ENCODE results near the gene MT1E. TPM values are rescaled to one million over a fixed set of nuclear protein-coding genes. Genes with fewer than 3 reads are reported as not detected.
"Not testable (repeated sequence)": the region's sequence is repeated elsewhere in the genome, so short reads cannot be mapped to it uniquely, and the experiment has no call there.

MT1E gene
- total RNA-seq, 5 donors from 2014 or later (not counting 1 experiment from before 2014, with no cell fraction given), result 1.9 to 10.8 (median 6.1) TPM

GRCh38 chr16:56672761-56673536, 47.4 kb downstream of the MT1E start:
- H3K27ac ChIP-seq (ENCODE audit: low read length), result no peak overlapping the region
- no peaks in the 10 kb centered on the region for H3K36me3 ChIP-seq (ENCODE audit: control insufficient read depth in 2 of 2, extremely low read depth in 1 of 2, insufficient read depth in 1 of 2, low read length in 1 of 2)
- CTCF ChIA-PET, result interaction anchor here in 1 of 2 donors (0.6 kb wide), 1 partner anchor 149 kb away, joined by 3 read pairs; no protein-coding TSS in a partner anchor
- H3K27me3 ChIP-seq (replicated peaks in 1 of 2; ENCODE audit: control insufficient read depth in 2 of 2, extremely low read depth in 1 of 2, insufficient read depth in 2 of 2, low read length in 1 of 2), result peaks cover 17 to 53% of the 10 kb centered on the region in 2 experiments
- peaks cover 22 to 34% (median 31%) of the 10 kb centered on the region in 3 donors for H3K4me1 Mint-ChIP-seq
- no peak overlapping the region for H3K27ac Mint-ChIP-seq
- H3K9me3 ChIP-seq, result no peaks in the 10 kb centered on the region
- H3K4me3 Mint-ChIP-seq, result no peak overlapping the region
- H3K9me3 Mint-ChIP-seq, result no peaks in the 10 kb centered on the region
- POLR2A ChIA-PET, result no interaction called here
- no peak for ATAC-seq (replicated peaks in 1 of 4)
- H3K4me3 ChIP-seq (ENCODE audit: control insufficient read depth in 1 of 2, extremely low read depth in 1 of 2, low read length in 1 of 2), result no peak overlapping the region
- no peak for DNase-seq
- 80% methylated on average over 7 of the region's 11 CpGs for WGBS (ENCODE audit: insufficient coverage)
- peaks cover 30 to 63% of the 10 kb centered on the region in 2 donors for H3K27me3 Mint-ChIP-seq
- H3K36me3 Mint-ChIP-seq, result no peaks in the 10 kb centered on the region
- peaks cover 3 to 27% of the 10 kb centered on the region in 2 experiments for H3K4me1 ChIP-seq (ENCODE audit: control insufficient read depth in 1 of 2, extremely low read depth in 1 of 2, insufficient read depth in 2 of 2, low read length in 2 of 2)

DNA sequence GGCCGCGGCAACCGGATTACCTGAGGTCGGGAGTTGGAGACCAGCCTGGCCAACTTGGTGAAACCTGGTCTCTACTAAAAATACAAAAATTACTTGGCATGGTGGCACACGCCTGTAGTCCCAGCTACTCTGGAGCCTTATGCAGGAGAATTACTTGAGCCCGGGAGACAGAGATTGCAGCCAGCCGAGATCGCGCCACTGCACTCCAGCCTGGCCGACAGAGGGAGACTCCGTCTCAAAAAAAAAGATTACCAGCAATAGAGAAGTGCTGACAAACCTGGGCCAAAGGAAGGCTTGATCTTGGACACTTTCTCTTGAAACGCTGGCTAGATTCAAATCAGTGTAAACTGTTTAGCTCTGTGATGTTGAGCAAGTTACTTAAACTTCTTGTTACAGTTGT, 48.3 kb downstream of the MT1E start:
- peaks cover 22 to 54% of the 10 kb centered on the region in 2 donors for H3K27me3 Mint-ChIP-seq
- Histone ChIP-seq H3K36me3 (ENCODE audit: control insufficient read depth in 2 of 2, extremely low read depth in 1 of 2, insufficient read depth in 1 of 2, low read length in 1 of 2) (no peaks in the 10 kb centered on the region), H3K9me3 (no peaks in the 10 kb centered on the region), H3K4me3 (ENCODE audit: control insufficient read depth in 1 of 2, extremely low read depth in 1 of 2, low read length in 1 of 2) (no peak overlapping the region), H3K4me1 (ENCODE audit: control insufficient read depth in 1 of 2, extremely low read depth in 1 of 2, insufficient read depth in 2 of 2, low read length in 2 of 2) (peaks cover 3 to 22% of the 10 kb centered on the region in 2 experiments), H3K27me3 (replicated peaks in 1 of 2; ENCODE audit: control insufficient read depth in 2 of 2, extremely low read depth in 1 of 2, insufficient read depth in 2 of 2, low read length in 1 of 2) (peaks cover 14 to 43% of the 10 kb centered on the region in 2 experiments), H3K27ac (ENCODE audit: low read length) (no peak overlapping the region)
- H3K4me3 Mint-ChIP-seq, result peak overlapping the region in 1 of 3 donors; percentile 45
- no peaks in the 10 kb centered on the region for H3K36me3 Mint-ChIP-seq
- H3K4me1 Mint-ChIP-seq, result peaks cover 16 to 24% (median 23%) of the 10 kb centered on the region in 3 donors
- no peak overlapping the region for H3K27ac Mint-ChIP-seq
- WGBS (ENCODE audit: insufficient coverage), result 39% methylated on average over 7 of the region's 12 CpGs
- DNase-seq, result peak in 7 of 35 experiments; percentile 18 to 46 (median 24)
- no peaks in the 10 kb centered on the region for H3K9me3 Mint-ChIP-seq
- ChIA-PET CTCF (interaction anchor here in 1 of 2 donors (0.7 to 1.5 kb wide), 2 partner anchors 28 to 298 kb away, joined by 3 to 8 read pairs; no protein-coding TSS in a partner anchor), POLR2A (no interaction called here)
- ATAC-seq (replicated peaks in 1 of 4), result peak in 3 of 4 experiments; percentile 40 to 51 (median 43)

DNA sequence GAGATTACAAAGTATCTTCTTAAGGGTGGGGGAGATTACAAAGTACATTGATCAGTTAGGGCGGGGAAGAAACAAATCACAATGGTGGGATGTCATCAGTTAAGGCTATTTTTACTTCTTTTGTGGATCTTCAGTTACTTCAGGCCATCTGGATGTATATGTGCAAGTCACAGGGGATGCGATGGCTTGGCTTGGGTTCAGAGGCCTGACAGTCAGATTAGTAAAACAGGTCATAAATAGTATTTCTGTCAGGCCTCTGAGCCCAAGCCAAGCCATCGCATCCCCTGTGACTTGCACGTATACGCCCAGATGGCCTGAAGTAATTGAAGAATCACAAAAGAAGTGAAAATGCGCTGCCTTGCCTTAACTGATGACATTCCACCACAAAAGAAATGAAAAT, 49.0 kb downstream of the MT1E start:
- WGBS (ENCODE audit: insufficient coverage), result 80% methylated on average over 1 of the region's 6 CpGs
- H3K27ac Mint-ChIP-seq; H3K36me3 ChIP-seq (ENCODE audit: control insufficient read depth in 2 of 2, extremely low read depth in 1 of 2, insufficient read depth in 1 of 2, low read length in 1 of 2); H3K36me3 Mint-ChIP-seq; H3K9me3 ChIP-seq; POLR2A ChIA-PET; DNase-seq; H3K27ac ChIP-seq (ENCODE audit: low read length); H3K9me3 Mint-ChIP-seq; H3K4me3 ChIP-seq (ENCODE audit: control insufficient read depth in 1 of 2, extremely low read depth in 1 of 2, low read length in 1 of 2); ATAC-seq (replicated peaks in 1 of 4): not testable (repeated sequence)
- CTCF ChIA-PET, result interaction anchor here in 1 of 2 donors (1.5 kb wide), 1 partner anchor 27 kb away, joined by 8 read pairs; no protein-coding TSS in a partner anchor
- Mint-ChIP-seq H3K4me3 (peak overlapping the region in 1 of 3 donors; percentile 85), H3K27me3 (peaks cover 18 to 49% of the 10 kb centered on the region in 2 donors), H3K4me1 (peaks cover 14 to 21% (median 20%) of the 10 kb centered on the region in 3 donors)
- peaks cover 3 to 19% of the 10 kb centered on the region in 2 experiments for H3K4me1 ChIP-seq (ENCODE audit: control insufficient read depth in 1 of 2, extremely low read depth in 1 of 2, insufficient read depth in 2 of 2, low read length in 2 of 2)
- H3K27me3 ChIP-seq (replicated peaks in 1 of 2; ENCODE audit: control insufficient read depth in 2 of 2, extremely low read depth in 1 of 2, insufficient read depth in 2 of 2, low read length in 1 of 2), result peaks cover 11 to 37% of the 10 kb centered on the region in 2 experiments

- no peaks in the 10 kb centered on the region for H3K36me3 ChIP-seq (ENCODE audit: control insufficient read depth in 2 of 2, extremely low read depth in 1 of 2, insufficient read depth in 1 of 2, low read length in 1 of 2)
- H3K27me3 Mint-ChIP-seq, result peaks cover 12 to 38% of the 10 kb centered on the region in 2 donors
- H3K4me1 ChIP-seq (ENCODE audit: control insufficient read depth in 1 of 2, extremely low read depth in 1 of 2, insufficient read depth in 2 of 2, low read length in 2 of 2), result peaks cover 3 to 13% of the 10 kb centered on the region in 2 experiments
- ATAC-seq (replicated peaks in 1 of 4) (peak; percentile 62 to 91 (median 84)), DNase-seq (peak in 31 of 35 experiments; percentile 18 to 67 (median 46))
- H3K4me3 Mint-ChIP-seq, result peak overlapping the region; percentile 61 to 85 (median 66)
- H3K4me3 ChIP-seq (ENCODE audit: control insufficient read depth in 1 of 2, extremely low read depth in 1 of 2, low read length in 1 of 2), result peak overlapping the region; percentile 44 to 52
- ChIA-PET CTCF (interaction anchor here (0.7 to 1.5 kb wide), 2 partner anchors 26 to 56 kb away, joined by 3 to 4 read pairs; no protein-coding TSS in a partner anchor), POLR2A (interaction anchor here (0.6 to 1.2 kb wide), 4 partner anchors 33 to 1733 kb away, joined by 3 to 10 read pairs (median 6); partner anchors contain the start of gene MT2A (in 1 of the 2))
- no peaks in the 10 kb centered on the region for H3K36me3 Mint-ChIP-seq
- H3K9me3 ChIP-seq, result no peaks in the 10 kb centered on the region
- WGBS (ENCODE audit: insufficient coverage), result 0% methylated on average over 8 of the region's 32 CpGs
- peak overlapping the region in 1 of 2 donors; percentile 78 for H3K27ac Mint-ChIP-seq
- peaks cover 10 to 20% (median 16%) of the 10 kb centered on the region in 3 donors for H3K4me1 Mint-ChIP-seq
- H3K27me3 ChIP-seq (replicated peaks in 1 of 2; ENCODE audit: control insufficient read depth in 2 of 2, extremely low read depth in 1 of 2, insufficient read depth in 2 of 2, low read length in 1 of 2), result peaks cover 8 to 25% of the 10 kb centered on the region in 2 experiments
- H3K9me3 Mint-ChIP-seq, result no peaks in the 10 kb centered on the region
- H3K27ac ChIP-seq (ENCODE audit: low read length), result no peak overlapping the region
Measured at GRCh38 chr16:56675685-56676210, 50.2 kb downstream of the MT1E start.

Other genes with a start within 250 kb of the MT1E start
- gene AMFR, start 200.2 kb upstream of the MT1E start, total RNA-seq, result 10 to 100 TPM; 60.4 to 71.9 (median 68.4) TPM
- gene NUDT21, start 174.4 kb upstream of the MT1E start, total RNA-seq, result 10 to 100 TPM; 90.0 to 98.8 (median 98.4) TPM
- gene OGFOD1, start 174.2 kb upstream of the MT1E start, total RNA-seq, result 10 to 100 TPM; 18.1 to 49.9 (median 47.5) TPM
- 10 to 100 TPM; 63.1 to 84.6 (median 76.6) TPM for gene BBS2, start 105.8 kb upstream of the MT1E start, total RNA-seq
- gene MT4, start 60.7 kb upstream of the MT1E start, total RNA-seq, result not detected
- 1 to 10 TPM in 1 of 5 donors, under 1 TPM in 3, not detected in 1; 0.66 to 1.9 (median 0.84) TPM for gene MT3, start 36.3 kb upstream of the MT1E start, total RNA-seq
- 10 to 100 TPM; 46.8 to 71.4 (median 57.1) TPM for gene MT2A, start 17.2 kb upstream of the MT1E start, total RNA-seq
- not detected for gene MT1M, start 6.9 kb downstream of the MT1E start, total RNA-seq
- not detected for gene MT1A, start 12.9 kb downstream of the MT1E start, total RNA-seq
- gene MT1B, start 26.1 kb downstream of the MT1E start, total RNA-seq, result not detected
- gene MT1F, start 32.2 kb downstream of the MT1E start, total RNA-seq, result 10 to 100 TPM in 2 of 5 donors, 1 to 10 TPM in 3; 5.3 to 14.3 (median 9.3) TPM
- 1 to 10 TPM in 3 of 5 donors, not detected in 2; 2.0 to 4.1 (median 4.0) TPM for gene MT1G, start 42.3 kb downstream of the MT1E start, total RNA-seq
- 1 to 10 TPM in 1 of 5 donors, not detected in 4; 1.4 TPM for gene MT1H, start 44.0 kb downstream of the MT1E start, total RNA-seq
- gene MT1X, start 56.7 kb downstream of the MT1E start, total RNA-seq, result 10 to 100 TPM; 18.7 to 30.8 (median 28.8) TPM
- gene NUP93, start 104.3 kb downstream of the MT1E start, total RNA-seq, result 10 to 100 TPM; 52.6 to 72.4 (median 60.5) TPM
- gene SLC12A3, start 239.4 kb downstream of the MT1E start, total RNA-seq, result under 1 TPM in 1 of 5 donors, not detected in 4; 0.35 TPM